Activated CD8-positive, alpha-beta memory T cell treated with anti-CD3 and anti-CD28 coated beads, Interleukin-2, amount 50 U/mL, for 24 hours (primary cell): ENCODE results near the gene SNCAIP.

Experiments used
- DNase-seq: peaks from one replicate; pipeline ENCODE4 v3.0.0-alpha.2; 2020; ENCODE audit errors: extremely low read depth

Gene SNCAIP

GRCh38 chr5:122426301-122426700, 114.3 kb downstream of the SNCAIP start:
- no peak for DNase-seq

DNA sequence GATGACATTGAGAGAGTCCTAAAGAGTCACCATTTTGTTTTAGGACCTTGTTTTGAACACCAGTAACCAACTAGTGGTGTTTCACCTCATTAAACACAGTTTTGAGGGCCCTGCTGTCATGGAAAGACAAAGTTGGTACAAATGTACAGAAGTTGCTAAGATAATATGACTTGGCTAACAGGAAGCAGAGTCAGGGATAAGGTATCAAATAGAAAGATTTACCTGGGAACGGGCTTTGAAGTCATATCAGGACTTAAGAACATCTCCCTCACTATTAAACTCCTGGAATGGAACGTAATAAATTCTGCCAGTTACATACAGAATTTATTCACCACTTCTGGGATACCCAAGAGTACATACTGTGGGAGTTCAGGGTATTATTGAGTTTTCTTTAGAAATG, 115.6 kb downstream of the SNCAIP start:
- DNase-seq: no peak

- DNase-seq: no peak
Observed at GRCh38 chr5:122429545-122430318, 117.7 kb downstream of the SNCAIP start.

DNA sequence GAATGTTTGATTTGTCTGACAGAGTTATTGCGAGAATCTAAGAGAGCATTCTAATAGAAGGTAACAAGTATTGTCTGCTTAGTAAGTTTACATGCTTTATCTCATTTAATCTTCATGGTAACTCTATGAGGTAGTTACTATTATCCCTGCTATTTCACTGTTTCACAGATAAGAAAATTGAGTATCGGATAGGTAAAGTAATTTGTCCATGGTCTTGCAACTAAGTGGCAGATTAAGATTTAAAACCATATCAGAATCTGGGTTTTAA, 118.2 kb downstream of the SNCAIP start:
- DNase-seq: no peak

DNA sequence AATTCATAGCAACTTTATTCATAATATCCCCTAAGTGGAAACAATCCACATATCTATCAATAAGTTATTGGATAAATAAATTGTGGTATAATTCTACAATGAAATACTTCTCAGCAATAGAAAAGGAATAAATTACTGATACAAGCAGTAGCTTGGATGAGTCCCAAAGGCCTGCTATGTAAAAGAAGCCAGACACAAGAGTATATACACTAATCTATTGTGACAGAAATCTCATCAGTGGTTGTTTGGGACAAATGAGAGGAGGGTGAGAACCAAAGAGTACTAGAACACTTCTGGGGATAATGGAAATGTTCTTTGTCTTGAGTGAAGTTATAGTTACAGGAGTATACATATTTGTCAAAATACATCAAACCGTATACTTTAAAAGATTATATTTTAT, 119.3 kb downstream of the SNCAIP start:
- DNase-seq: no peak

DNA sequence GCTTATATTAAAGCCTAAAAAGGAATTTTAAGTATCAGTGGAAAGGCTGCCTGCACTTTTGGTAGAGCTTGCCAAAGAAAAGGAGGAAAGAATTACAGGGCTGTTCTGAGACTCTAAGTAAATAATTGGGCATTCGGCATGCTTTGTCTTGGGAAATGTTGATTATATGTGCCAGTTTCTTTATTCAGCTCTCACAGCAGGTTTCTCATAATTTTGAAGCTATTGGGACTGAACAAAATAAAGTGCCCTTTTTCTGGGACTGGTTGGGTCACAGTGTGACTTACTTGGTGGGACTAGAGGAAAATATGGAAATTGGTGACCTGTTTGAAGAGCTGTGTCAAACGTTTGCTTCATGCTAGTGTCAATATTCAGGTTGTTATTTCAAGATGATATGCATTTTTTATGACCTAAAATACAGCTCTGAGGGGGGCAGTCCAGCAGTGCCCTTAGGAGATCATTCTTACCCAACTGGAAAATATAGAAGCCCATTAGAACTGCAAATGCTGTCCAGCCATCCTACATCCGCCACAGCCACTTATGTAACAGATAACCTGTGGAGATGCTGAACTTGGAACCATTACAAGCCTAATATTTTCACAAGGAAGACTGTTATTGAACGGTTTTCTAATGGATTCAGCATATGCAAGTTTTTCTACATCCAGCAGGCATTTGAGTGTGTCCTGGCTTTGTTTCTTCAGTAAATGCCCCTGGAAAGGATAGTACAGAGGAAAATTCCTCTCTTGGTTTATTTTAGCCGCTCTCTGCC, 122.4 kb downstream of the SNCAIP start:
- no peak for DNase-seq

GRCh38 chr5:122435234-122435633, 123.2 kb downstream of the SNCAIP start:
- DNase-seq: no peak

- DNase-seq: no peak
Observed at GRCh38 chr5:122435761-122436160, 123.7 kb downstream of the SNCAIP start.

DNA sequence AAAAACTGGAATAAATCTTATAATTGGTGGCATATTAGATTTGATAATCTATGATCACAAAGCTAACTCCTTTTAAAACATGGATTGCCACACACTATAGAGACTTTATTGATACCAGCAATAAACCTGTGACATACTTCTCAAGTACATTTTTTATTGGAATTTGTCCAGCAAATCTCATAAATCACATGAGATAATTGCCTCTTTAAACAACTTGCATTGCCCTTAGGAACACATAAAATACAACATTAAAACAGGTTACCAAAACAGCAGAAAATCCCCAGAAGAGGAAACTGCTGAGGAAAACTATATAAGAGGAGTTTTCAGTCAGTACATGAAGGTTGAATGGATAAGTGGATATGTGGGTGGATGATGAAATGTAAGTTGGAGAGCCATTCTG, 124.6 kb downstream of the SNCAIP start:
- no peak for DNase-seq

DNA sequence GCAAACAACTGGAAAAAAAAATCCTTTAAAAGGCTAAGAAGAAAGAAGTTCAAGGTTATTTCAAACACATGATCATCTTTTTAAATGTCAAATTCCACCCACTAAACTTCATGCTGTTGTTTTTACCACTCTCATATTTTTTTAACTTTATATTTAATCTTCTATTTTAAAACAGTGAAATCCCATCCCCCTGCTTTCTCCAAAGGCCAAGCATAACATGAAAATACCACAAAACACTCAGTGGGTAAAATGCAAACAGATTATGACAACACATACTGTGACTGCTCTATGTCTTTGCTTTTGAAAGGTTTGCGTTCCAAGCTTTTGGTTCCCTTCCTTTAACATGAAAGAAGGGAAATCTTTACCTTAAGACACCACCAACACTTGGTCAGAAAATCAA, 127.6 kb downstream of the SNCAIP start:
- DNase-seq: no peak

DNA sequence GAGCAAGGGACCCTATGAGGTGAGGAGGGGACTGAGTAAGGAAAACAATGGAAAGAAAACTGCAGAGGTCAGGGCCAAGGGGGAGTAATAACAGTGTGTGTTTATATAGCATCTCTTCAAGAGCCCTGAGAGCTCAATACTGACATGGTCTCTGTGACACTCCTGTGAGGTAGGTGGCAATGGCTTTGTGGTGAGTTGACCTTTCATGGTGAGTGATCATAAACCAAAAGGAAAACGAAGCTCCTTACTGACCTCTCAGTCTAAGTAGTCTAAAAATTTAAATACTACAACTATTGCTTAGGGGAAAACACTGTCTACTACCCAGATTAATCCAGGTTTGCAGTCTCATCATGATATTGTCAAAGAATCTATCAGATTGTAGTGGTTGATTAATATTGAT, 130.9 kb downstream of the SNCAIP start:
- DNase-seq: no peak

- DNase-seq: no peak
Observed at GRCh38 chr5:122444411-122444810, 132.4 kb downstream of the SNCAIP start.

DNA sequence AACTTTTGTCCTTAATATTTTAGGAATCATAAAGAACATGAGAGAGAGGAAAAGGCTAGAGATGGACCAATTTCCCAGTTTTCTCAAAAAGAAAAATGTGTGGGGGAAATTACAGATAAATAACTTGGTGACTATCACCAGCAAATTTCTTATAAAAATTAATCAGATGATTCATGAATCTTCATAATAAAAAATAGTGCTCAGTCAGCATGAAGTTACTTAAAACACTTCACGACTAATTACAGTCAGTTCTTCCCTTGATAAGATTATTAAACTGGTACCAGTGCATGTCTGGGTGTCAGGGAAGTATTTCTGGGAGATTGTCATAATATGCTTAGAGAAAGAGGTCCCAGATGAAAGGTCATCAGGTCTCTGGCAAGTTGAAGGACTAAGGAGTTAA, 133.0 kb downstream of the SNCAIP start:
- no peak for DNase-seq

GRCh38 chr5:122447072-122447471, 135.0 kb downstream of the SNCAIP start:
- DNase-seq: no peak

DNA sequence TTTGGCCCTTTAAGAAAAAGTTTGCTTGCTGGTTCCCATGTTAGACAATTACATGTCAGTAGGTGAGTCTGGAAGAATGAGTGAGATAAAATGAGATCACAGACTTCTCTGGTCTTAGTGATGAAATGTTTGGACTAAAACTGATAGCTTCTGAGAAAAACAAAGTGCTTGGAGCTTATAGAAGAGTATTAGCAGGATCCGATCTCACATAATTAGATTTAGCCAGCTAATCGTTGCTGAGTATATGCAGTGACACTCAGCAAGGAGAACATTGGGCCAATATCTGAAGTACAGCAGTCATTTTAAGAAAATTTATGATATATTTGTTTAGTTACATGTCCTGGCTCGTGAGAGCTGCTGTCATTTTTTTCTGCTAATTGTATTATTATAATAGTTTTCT, 135.8 kb downstream of the SNCAIP start:
- DNase-seq: no peak

GRCh38 chr5:122454541-122454940, 142.5 kb downstream of the SNCAIP start:
- DNase-seq: no peak

- DNase-seq: no peak
Observed at GRCh38 chr5:122455939-122456338, 143.9 kb downstream of the SNCAIP start.

GRCh38 chr5:122457178-122457826, 145.3 kb downstream of the SNCAIP start:
- no peak for DNase-seq

DNA sequence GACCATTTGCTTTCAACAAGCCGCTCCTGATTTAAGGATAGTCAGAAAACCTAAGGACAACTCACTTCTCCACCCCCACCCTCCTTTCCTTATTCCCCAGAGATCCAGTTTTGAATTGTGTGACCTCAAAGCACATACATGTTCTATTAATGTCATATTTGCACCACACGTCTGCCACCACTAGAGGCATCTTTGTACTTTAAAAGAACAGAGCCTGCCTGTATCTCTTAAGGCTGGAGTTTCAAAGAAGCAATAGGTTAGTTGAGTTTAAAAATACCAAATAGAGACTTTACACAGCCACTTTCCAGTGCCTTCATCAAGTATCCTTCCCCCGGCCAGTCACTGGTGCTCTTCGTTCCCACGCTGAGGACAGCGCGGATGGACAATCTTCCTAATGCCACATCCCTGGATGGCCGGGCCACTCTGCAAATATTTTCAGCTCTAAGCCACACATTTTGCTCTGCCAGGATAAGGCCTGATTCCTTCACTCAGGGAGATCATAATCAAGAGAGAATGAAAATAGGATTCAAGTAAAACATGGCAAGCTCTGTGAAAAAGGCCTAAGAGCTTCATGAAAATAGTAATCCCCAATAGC, 146.3 kb downstream of the SNCAIP start:
- DNase-seq: no peak

GRCh38 chr5:122462486-122462885, 150.4 kb downstream of the SNCAIP start:
- DNase-seq: no peak

- DNase-seq: no peak
Observed at GRCh38 chr5:122463221-122463620, 151.2 kb downstream of the SNCAIP start.

GRCh38 chr5:122464191-122464590, 152.2 kb downstream of the SNCAIP start:
- DNase-seq: no peak
